Stimulated activated naive CD8-positive, alpha-beta T cell treated with anti-CD3 and anti-CD28 coated beads, Interleukin-15, Interleukin-2, amounts not matched to agents 100 U/mL and 50 U/mL, for 24 hours (primary cell): ENCODE results near the gene SPAG9.
"Not testable (repeated sequence)": the region's sequence is repeated elsewhere in the genome, so short reads cannot be mapped to it uniquely, and the experiment has no call there.

Experiments used
- ATAC-seq: fragments of 150-1000 bp; cut with Tn5 transposase; one replicate; pipeline ENCODE4 v1.10.0; 2021
- DNase-seq: peaks from one replicate; pipeline ENCODE4 v3.0.0; 2021

Gene SPAG9

GRCh38 chr17:50954641-50955121, 166.0 kb downstream of the SPAG9 start:
- ATAC-seq (no peak), DNase-seq (no peak)

GRCh38 chr17:50953831-50954601, 166.7 kb downstream of the SPAG9 start:
- DNase-seq: no peak
- no peak for ATAC-seq

- ATAC-seq (no peak), DNase-seq (no peak)
Observed at GRCh38 chr17:50953518-50953830, 167.2 kb downstream of the SPAG9 start.

- ATAC-seq: no peak
Observed at GRCh38 chr17:50952889-50953288, 167.8 kb downstream of the SPAG9 start.

GRCh38 chr17:50952013-50952412, 168.7 kb downstream of the SPAG9 start:
- ATAC-seq: no peak
- DNase-seq: no peak

More at GRCh38 chr17:50952889-50953288, 167.8 kb downstream of the SPAG9 start:
- no peak for DNase-seq

GRCh38 chr17:50949989-50950877, 170.4 kb downstream of the SPAG9 start:
- ATAC-seq (peak; percentile 79), DNase-seq (peak; percentile 73)

GRCh38 chr17:50949128-50949988, 171.3 kb downstream of the SPAG9 start:
- no peak for ATAC-seq
- DNase-seq: no peak

- ATAC-seq: no peak
- DNase-seq: no peak
Observed at GRCh38 chr17:50948711-50949110, 172.0 kb downstream of the SPAG9 start.

- DNase-seq (no peak), ATAC-seq (no peak)
Observed at GRCh38 chr17:50947782-50948543, 172.7 kb downstream of the SPAG9 start.

GRCh38 chr17:50946891-50947781, 173.5 kb downstream of the SPAG9 start:
- ATAC-seq (no peak), DNase-seq (no peak)

- DNase-seq (no peak), ATAC-seq (no peak)
Observed at GRCh38 chr17:50946223-50946890, 174.3 kb downstream of the SPAG9 start.

- no peak for DNase-seq
- no peak for ATAC-seq
Observed at GRCh38 chr17:50945779-50946222, 174.9 kb downstream of the SPAG9 start.

GRCh38 chr17:50944902-50945720, 175.6 kb downstream of the SPAG9 start:
- no peak for DNase-seq
- ATAC-seq: peak; percentile 6

GRCh38 chr17:50944054-50944901, 176.4 kb downstream of the SPAG9 start:
- peak; percentile 84 for ATAC-seq
- DNase-seq: peak; percentile 86

- ATAC-seq (no peak), DNase-seq (no peak)
Observed at GRCh38 chr17:50943575-50943933, 177.1 kb downstream of the SPAG9 start.

- not testable (repeated sequence) for ATAC-seq
Observed at GRCh38 chr17:50941676-50942048, 179.0 kb downstream of the SPAG9 start.

GRCh38 chr17:50939795-50940684, 180.6 kb downstream of the SPAG9 start:
- DNase-seq (no peak), ATAC-seq (no peak)

More at GRCh38 chr17:50941676-50942048, 179.0 kb downstream of the SPAG9 start:
- not testable (repeated sequence) for DNase-seq
